GM18502 (cell line): Measurements from ENCODE around the gene SLC4A2.

Source experiments
- ATAC-seq: cut with Tn5 transposase; IDR thresholded peaks from one replicate; pipeline ENCODE4 v1.9.1; 2021; ENCODE audit warnings: mild to moderate bottlenecking; ENCODE audit not compliant: unreplicated experiment, poor library complexity

Gene SLC4A2

DNA sequence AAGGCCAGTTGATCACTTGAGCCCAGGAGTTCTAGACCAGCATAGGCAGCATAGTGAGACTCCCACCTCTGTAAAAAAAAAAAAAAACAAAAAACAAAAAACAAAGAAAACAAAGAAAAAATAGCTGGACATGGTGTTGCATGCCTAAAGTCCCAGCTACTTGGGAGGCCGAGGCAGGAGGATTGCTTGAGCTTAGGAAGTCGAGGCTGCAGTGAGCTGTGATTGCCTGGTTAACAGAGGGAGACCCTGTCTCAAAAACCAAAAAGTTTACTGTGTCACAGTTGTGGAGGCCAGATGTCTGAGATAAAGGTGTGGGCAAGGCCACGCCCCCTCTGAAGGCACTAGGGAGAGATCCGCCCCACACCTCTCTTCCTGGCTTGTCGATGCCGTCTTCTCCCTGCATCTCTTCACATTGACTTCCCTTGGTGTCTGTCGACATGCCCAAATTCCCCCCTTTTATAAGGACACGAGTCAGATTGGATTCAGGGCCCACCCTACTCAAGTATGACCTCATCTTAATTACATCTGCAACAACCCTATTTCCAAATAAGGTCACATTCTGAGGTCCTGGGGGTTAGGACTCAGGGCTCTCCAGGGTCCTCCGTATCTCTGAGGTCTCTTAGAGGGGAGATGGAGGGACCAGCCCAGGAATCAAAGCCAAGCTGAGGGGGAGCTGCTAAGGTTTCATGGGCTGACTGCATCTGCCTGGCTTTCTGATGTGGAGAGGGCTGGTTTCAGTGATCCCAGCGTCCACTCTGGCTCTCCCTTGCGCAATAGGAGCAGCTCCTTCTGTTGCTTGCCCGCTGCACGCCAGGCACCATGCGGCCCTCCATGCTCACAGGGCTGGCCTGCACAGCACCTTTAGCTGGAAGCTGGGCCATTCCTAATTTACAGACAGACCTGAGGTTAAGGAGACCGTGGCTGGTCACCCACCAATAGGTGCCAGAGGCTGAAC, 50.0 kb downstream of the SLC4A2 start:
- ATAC-seq = no peak

DNA sequence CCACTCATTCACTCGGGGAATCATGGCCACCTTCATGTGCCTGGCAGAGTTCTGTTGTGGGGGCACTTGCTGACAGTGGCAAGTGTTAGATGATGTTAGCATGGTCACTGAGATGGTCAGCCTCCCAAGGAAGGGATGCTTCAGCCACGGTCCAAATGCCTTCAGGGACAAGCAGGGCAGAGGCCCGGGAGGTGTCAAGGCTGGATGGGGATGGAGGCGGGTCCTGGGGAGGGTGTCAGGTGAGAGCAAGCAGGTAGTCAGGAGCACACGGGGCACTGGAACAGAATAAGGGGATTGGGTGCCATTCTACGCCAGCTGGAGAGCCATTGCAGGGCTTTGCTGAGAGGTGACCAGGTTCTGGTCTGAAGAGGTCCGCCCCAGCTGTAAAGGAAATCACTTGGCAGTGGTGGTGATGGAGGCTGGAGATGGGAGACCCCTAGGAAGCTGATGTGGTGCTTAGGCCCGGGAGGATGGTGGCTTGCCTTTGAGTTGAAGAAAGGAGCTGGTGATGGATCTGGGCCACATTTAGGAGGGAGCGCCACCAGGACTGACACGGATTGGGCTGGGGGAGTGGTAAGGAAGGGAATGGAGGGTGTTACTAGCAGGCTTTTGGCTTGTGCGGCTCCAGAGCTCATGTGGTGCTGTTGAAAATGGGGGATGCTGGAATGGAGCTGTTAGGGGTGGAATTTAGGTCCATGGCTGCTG, 51.0 kb downstream of the SLC4A2 start:
- no peak for ATAC-seq

DNA sequence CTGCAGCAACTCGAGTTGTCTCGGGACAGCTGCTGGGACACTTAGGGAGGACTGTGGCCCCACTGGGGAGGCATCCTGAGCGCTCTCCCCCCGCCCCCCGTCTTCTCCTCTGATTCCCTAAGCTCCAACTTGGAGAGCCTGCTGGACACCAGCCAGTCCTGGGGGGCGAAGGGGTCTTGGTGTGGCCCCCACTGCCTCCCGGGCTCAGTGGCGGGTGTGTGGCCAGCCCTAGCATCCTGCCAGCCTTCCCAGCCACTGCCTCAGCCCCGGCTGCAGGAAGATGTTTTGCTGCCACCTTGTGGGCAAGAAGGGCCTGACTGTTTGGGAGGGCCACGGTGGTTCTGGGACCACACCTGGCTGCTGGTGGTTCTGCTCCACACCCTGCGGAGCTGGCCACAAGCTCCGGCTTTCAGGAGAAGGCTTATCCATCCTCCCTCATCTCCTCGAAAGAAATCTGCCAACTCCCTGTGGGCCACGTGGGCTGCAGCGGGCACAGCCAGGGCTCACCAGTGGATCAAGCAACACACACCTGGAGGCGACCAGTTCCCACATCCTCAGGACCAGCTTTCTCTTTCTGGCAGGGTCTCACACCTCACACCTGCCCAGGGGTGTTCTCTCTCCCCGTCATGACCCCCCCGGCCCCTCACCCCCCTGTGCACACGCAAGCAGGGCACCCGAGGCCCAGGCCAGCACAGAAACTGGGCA, 51.7 kb downstream of the SLC4A2 start:
- peak; percentile 81 for ATAC-seq

DNA sequence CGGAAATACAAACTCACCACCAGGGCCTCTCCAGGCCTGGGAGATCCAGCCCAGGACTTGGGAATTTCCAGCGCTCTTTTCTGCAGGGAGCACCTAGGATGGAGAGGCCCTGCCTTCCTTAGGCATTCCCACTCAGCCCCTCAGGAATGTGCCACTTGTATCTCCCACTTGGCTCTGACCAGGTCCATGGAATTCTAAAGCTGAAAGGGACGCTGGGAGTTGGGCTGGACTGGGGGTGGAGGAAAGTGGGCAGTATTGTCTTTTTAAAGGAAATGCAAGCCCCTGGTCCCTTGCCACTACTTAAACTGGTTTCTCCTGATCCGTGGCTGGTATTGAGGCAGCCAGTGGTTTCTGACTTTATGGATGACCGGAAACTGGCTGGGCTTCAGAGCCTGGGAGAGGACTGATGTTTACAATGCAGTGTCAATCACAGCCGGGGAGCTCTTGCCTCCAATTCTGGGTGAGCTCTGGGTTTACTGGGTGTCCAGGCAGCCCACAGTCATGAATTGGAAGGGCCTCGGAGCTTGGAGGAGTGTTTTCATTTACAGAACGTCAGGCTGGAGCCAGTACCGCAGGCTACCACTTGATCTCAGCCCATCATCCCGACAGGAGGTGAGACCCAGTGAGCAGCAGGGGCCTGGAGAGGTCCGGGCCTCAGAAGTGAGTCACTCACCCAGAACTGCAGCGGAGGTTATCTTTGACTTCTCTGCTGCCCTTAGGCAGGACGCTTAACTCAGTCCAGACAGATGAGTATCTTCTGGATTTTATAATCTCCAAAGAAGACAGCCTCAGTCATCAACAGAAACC, 54.2 kb downstream of the SLC4A2 start:
- no peak for ATAC-seq

- no peak for ATAC-seq
Measured at GRCh38 chr7:151114151-151115090, 55.0 kb downstream of the SLC4A2 start.

DNA sequence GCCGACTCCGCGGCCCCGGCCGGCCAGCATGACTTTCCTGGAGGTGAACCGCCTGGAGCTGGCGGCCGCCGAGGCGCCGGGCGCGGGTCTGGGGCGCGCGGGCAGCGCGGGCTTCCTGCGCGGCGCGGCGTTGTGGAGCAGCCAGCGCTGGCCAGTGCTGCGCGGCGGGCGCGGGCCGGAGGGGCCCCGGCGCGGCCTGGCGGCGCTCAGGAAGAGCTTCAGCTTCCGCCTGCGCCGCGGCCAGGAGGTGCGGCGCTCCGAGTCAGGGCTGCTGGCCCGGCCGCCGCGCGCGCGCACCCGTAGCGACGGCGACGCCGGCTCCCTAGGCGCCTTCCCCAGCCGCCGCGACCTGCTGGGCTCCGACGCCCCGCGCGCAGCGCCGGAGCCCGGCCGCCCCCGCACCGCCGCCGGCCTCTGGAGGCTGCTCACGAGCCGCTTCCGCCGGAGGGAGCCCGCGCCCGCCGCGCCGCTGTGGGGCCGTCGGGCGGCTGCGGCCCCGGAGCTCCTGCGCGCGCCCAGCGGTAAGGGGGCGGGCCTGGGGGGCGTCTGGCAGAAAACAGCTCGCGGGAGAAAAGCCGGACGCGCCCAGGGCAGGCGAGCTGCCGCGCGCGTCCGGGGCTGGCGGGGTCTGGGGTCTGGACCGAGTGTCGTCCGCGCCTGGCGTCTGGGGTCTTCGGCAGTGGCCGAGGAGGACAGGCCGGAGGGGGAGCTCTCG, 55.9 kb downstream of the SLC4A2 start:
- ATAC-seq = no peak

- no peak for ATAC-seq
Measured at GRCh38 chr7:151115836-151116418, 56.5 kb downstream of the SLC4A2 start.

GRCh38 chr7:151116603-151117440, 57.4 kb downstream of the SLC4A2 start:
- no peak for ATAC-seq

GRCh38 chr7:151117565-151117964, 58.2 kb downstream of the SLC4A2 start:
- ATAC-seq = no peak

DNA sequence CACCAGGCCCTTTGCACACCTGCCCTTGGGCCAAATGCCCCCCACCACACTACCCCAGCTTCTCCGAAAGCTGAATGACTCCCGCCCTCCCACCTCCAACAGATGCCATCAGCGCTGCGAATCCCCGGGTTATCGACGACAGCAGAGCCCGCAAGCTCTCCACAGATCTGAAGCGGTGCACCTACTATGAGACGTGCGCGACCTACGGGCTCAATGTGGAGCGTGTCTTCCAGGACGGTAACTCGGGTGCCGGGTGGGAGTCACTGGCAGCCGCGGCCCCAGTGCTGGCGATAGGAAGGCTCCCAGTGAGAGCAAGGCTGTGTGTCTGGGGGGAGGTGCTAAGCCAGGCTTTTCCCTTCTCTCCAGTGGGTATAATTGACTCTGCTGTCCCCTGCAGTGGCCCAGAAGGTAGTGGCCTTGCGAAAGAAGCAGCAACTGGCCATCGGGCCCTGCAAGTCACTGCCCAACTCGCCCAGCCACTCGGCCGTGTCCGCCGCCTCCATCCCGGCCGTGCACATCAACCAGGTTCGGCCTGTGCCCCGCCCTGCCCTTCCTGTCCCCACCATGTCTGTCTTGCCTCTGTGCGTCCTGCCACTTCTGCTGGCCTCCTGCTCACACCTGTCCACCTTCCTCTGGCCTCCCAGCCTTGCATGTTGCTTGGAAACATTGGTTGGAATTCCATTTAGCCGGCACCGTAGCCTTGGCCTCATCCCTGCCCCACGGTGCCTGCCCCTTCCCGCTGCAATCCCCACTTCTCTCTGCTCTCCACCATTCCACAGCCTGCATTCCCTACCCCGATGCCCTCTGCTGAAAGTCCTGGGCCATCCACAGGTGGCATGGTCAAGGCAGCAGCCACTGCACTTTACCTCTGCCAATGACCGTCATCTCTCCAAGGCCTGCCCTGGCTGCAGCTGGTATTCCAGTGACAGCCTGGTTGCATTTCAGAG, 59.0 kb downstream of the SLC4A2 start:
- no peak for ATAC-seq

- no peak for ATAC-seq
Measured at GRCh38 chr7:151119055-151119415, 59.6 kb downstream of the SLC4A2 start.

DNA sequence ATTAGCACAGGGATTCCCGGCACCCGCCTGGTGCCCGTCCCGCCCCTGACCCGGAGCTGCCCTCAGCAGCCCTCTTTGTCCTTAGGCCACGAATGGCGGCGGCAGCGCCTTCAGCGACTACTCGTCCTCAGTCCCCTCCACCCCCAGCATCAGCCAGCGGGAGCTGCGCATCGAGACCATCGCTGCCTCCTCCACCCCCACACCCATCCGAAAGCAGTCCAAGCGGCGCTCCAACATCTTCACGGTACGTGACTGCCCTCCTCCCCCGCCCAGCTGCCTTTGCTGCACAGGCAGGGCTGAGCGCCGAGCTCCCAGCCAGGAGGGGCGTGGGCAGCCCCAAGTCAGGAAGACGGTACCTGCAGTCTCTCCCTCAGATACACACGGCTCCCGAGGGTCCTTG, 60.5 kb downstream of the SLC4A2 start:
- no peak for ATAC-seq

- ATAC-seq = no peak
Measured at GRCh38 chr7:151120896-151121295, 61.5 kb downstream of the SLC4A2 start.

GRCh38 chr7:151121380-151122170, 62.2 kb downstream of the SLC4A2 start:
- ATAC-seq = no peak

GRCh38 chr7:151122276-151122675, 62.9 kb downstream of the SLC4A2 start:
- no peak for ATAC-seq
